Chondrocyte (in vitro differentiated cells): ENCODE measurements around the gene VIL1. TPM values are rescaled to one million over a fixed set of nuclear protein-coding genes. Genes with fewer than 3 reads are reported as not detected.

ENCODE experiments used
- DNase-seq: peaks from one replicate; pipeline ENCODE4 v3.0.0; 2021; ENCODE audit warnings: mixed read lengths, low spot score
- H3K27ac Mint-ChIP-seq: one replicate; pipeline ENCODE4 v1.8.0; 2021; ENCODE audit warnings: mild to moderate bottlenecking, moderate library complexity, mixed read lengths; ENCODE audit not compliant: unreplicated experiment
- H3K27me3 Mint-ChIP-seq: 2 replicates; pipeline ENCODE4 v1.8.0; 2021; ENCODE audit warnings: low read depth, mixed read lengths
- H3K36me3 Mint-ChIP-seq: 2 replicates; pipeline ENCODE4 v1.8.0; 2021; ENCODE audit warnings: low read depth, mixed read lengths
- H3K4me1 Mint-ChIP-seq: 2 replicates; pipeline ENCODE4 v1.8.0; 2021; ENCODE audit warnings: low read depth, mild to moderate bottlenecking, mixed read lengths
- H3K4me3 Mint-ChIP-seq: one replicate; pipeline ENCODE4 v1.8.0; 2021; ENCODE audit warnings: mild to moderate bottlenecking, moderate library complexity, mixed read lengths; ENCODE audit not compliant: unreplicated experiment
- H3K9me3 Mint-ChIP-seq: 2 replicates; pipeline ENCODE4 v1.8.0; 2021; ENCODE audit warnings: low read depth, mixed read lengths
- CTCF ChIP-seq: fragments of 200-600 bp; sonication (generic); IDR thresholded peaks from 2 replicates; pipeline ENCODE4 v1.5.0; 2021; ENCODE audit warnings: antibody characterized with exemption, mild to moderate bottlenecking, moderate library complexity
- total RNA-seq: library from RNA; stranded (reverse); gene quantifications from 3 replicates; pipeline ENCODE4 v1.2.1, GENCODE V29; 2021

The VIL1 gene
- total RNA-seq, 1 donor from 2014 or later, result not detected

- no peak for TF ChIP-seq CTCF
- no peak for DNase-seq
- Mint-ChIP-seq H3K4me1 (peaks cover 3% of the 10 kb centered on the region), H3K4me3 (no peak overlapping the region), H3K27ac (no peak overlapping the region), H3K27me3 (no peaks in the 10 kb centered on the region), H3K9me3 (no peaks in the 10 kb centered on the region), H3K36me3 (peaks cover 11% of the 10 kb centered on the region)
These were observed 28.1 kb downstream of the VIL1 start for GRCh38 chr2:218447072-218447471.

- peaks cover 3% of the 10 kb centered on the region for H3K4me1 Mint-ChIP-seq
- DNase-seq, result no peak
- H3K36me3 Mint-ChIP-seq, result peaks cover 11% of the 10 kb centered on the region
- no peak for TF ChIP-seq CTCF
- H3K4me3 Mint-ChIP-seq, result no peak overlapping the region
- H3K27me3 Mint-ChIP-seq, result no peaks in the 10 kb centered on the region
- no peaks in the 10 kb centered on the region for H3K9me3 Mint-ChIP-seq
- no peak overlapping the region for H3K27ac Mint-ChIP-seq
These were observed 30.0 kb downstream of the VIL1 start for GRCh38 chr2:218448934-218449333.

GRCh38 chr2:218452079-218452478 is 33.2 kb downstream of the VIL1 start:
- no peak for DNase-seq
- Mint-ChIP-seq H3K27me3 (no peaks in the 10 kb centered on the region), H3K4me3 (no peak overlapping the region), H3K27ac (no peak overlapping the region), H3K4me1 (peaks cover 3% of the 10 kb centered on the region), H3K9me3 (no peaks in the 10 kb centered on the region), H3K36me3 (peaks cover 19% of the 10 kb centered on the region)
- TF ChIP-seq CTCF, result no peak

- peaks cover 16% of the 10 kb centered on the region for H3K36me3 Mint-ChIP-seq
- H3K4me1 Mint-ChIP-seq, result no peaks in the 10 kb centered on the region
- H3K9me3 Mint-ChIP-seq, result no peaks in the 10 kb centered on the region
- no peak for TF ChIP-seq CTCF
- H3K27me3 Mint-ChIP-seq, result no peaks in the 10 kb centered on the region
- no peak overlapping the region for H3K4me3 Mint-ChIP-seq
- DNase-seq, result no peak
- no peak overlapping the region for H3K27ac Mint-ChIP-seq
These were observed 37.9 kb downstream of the VIL1 start for GRCh38 chr2:218456849-218457248.

GRCh38 chr2:218458598-218458997 is 39.7 kb downstream of the VIL1 start:
- DNase-seq, result no peak
- H3K9me3 Mint-ChIP-seq, result no peaks in the 10 kb centered on the region
- peaks cover 19% of the 10 kb centered on the region for H3K36me3 Mint-ChIP-seq
- no peaks in the 10 kb centered on the region for H3K27me3 Mint-ChIP-seq
- H3K4me3 Mint-ChIP-seq, result no peak overlapping the region
- no peaks in the 10 kb centered on the region for H3K4me1 Mint-ChIP-seq
- H3K27ac Mint-ChIP-seq, result no peak overlapping the region
- TF ChIP-seq CTCF, result no peak
